GM10266 (cell line): ENCODE results near the gene OTX1.

Source experiments
- DNase-seq: peaks from one replicate; pipeline ENCODE4 v3.0.0; 2012; ENCODE audit errors: extremely low spot score
- CTCF ChIP-seq: IDR thresholded peaks from 2 replicates; pipeline ENCODE4 v1.5.1; 2012; ENCODE audit warnings: mild to moderate bottlenecking, low read depth; ENCODE audit not compliant: control insufficient read depth, insufficient read depth; ENCODE audit errors: missing control alignments

The OTX1 gene

DNA sequence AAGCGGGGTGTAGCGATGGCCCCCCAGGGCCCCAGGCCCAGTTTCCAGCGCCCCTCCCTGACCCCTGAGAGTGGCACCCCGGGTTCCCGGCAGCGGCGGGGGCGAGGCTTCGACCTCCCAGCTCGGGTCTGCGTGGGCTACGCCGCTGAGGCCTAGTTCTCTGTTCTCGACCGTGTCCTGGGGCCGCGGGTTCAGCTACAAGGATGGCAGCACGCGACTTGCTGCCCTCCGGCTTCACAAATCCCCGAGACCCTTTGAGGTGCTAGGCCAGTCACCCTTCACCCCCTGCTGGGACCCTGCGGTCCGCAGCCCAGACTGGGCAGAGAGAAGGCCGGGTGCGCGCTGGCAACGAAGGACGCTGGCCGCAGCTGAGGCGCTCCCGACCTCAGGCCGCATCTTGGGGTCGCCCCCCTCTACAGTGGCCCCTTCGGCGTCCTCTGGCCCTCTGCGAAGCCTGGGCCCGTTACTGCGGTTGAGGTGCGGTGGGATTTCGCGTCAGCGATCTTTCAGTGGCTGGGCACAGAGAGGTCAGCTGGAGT, 1.2 kb downstream of the OTX1 start:
- DNase-seq, result peak; percentile 27
- TF ChIP-seq CTCF, result no peak

DNA sequence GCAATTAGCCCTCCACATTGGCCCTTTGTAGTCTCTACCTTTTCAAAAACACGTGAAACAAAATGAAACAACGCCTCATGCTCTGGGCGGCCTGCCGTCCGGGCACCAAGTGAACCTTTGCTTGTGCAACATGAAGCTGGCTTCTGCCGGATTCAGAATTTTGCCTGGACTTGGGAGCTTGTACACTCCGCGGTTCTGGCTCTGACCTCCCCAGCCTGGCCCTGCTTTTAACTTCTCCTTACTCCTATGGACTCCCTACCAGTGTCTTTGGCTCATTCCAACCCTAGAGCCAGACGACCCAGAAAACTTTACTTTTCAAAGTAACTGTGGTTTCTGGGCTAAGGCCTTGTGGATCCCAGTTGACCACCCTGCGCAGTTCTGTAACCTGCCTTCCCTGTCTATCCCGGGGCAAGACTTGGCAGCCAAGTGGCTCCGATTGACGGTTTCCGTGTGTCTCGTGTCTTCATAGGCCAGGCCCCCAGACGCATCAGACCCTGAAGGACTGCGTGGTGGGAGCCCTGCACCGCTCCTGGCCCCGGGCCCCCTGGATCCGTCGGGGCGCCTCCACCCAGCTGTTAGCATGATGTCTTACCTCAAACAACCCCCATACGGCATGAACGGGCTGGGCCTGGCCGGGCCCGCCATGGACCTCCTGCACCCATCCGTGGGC, 1.9 kb downstream of the OTX1 start:
- TF ChIP-seq CTCF, result no peak
- DNase-seq, result peak; percentile 21

- TF ChIP-seq CTCF, result no peak
- no peak for DNase-seq
These were observed 2.7 kb downstream of the OTX1 start for GRCh38 chr2:63053081-63053888.

GRCh38 chr2:63053889-63054602, 3.4 kb downstream of the OTX1 start:
- peak; percentile 66 for TF ChIP-seq CTCF
- DNase-seq, result peak; percentile 74

- no peak for TF ChIP-seq CTCF
- peak; percentile 29 for DNase-seq
These were observed 4.2 kb downstream of the OTX1 start for GRCh38 chr2:63054841-63055225.

DNA sequence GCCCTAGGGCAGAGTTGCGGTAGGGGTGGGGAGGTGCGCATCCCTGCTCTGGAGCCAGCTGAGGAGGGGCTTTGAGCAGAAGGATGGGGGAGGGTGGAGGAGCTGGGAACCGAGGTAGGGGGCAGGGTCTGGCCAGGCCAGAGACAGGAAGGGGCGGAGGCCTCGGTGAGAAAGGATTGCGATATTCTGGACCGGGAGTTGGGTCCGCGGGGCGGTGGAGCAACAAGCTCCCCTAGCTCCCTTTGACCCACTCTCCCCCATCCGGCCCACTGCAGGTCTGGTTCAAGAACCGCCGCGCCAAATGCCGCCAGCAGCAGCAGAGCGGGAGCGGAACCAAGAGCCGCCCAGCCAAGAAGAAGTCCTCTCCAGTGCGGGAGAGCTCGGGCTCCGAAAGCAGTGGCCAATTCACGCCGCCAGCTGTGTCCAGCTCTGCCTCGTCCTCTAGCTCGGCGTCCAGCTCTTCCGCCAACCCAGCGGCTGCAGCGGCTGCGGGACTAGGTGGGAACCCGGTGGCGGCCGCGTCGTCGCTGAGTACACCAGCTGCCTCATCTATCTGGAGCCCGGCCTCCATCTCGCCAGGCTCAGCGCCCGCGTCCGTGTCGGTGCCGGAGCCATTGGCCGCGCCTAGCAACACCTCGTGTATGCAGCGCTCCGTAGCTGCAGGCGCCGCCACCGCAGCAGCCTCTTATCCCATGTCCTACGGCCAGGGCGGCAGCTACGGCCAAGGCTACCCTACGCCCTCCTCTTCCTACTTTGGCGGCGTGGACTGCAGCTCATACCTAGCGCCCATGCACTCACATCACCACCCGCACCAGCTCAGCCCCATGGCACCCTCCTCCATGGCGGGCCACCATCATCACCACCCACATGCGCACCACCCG, 4.8 kb downstream of the OTX1 start:
- TF ChIP-seq CTCF, result no peak
- DNase-seq, result peak; percentile 23
